ENCODE results near the gene MLIP. TPM values are rescaled to one million over a fixed set of nuclear protein-coding genes. Genes with fewer than 3 reads are reported as not detected.

Gene MLIP
- total and polyA plus RNA-seq, 4 donors, result 2.0 to 6.0 (median 3.2) TPM

- TF ChIP-seq JUND (IDR thresholded peaks at IDR 0.05) (no peak), HNF4A (conservative IDR thresholded peaks at IDR 0.05) (no peak), RAD21 (IDR thresholded peaks at IDR 0.05) (no peak), YY1 (IDR thresholded peaks at IDR 0.05) (no peak), FOXA1 (IDR thresholded peaks at IDR 0.05) (no peak), SP1 (IDR thresholded peaks at IDR 0.05) (no peak), ATF3 (IDR thresholded peaks at IDR 0.05) (no peak), GABPA (IDR thresholded peaks at IDR 0.05 in 1 of 2, conservative IDR thresholded peaks at IDR 0.05 in 1 of 2) (no peak), ZBTB33 (IDR thresholded peaks at IDR 0.05) (no peak), MAX (IDR thresholded peaks at IDR 0.05) (no peak), TAF1 (conservative IDR thresholded peaks at IDR 0.05) (no peak), HNF4G (IDR thresholded peaks at IDR 0.05) (no peak), CTCF (IDR thresholded peaks at IDR 0.05; ENCODE audit: low read depth, low read length, missing input control) (no peak), FOXA2 (IDR thresholded peaks at IDR 0.05) (no peak), REST (IDR thresholded peaks at IDR 0.05) (no peak), NR2F2 (IDR thresholded peaks at IDR 0.05) (no peak), EGR1 (IDR thresholded peaks at IDR 0.05; ENCODE audit: low read depth in 2 of 2) (no peak), RXRA (IDR thresholded peaks at IDR 0.05) (no peak)
- Histone ChIP-seq H3K27ac (ENCODE audit: low read depth in 1 of 2, low read length in 2 of 2) (no peak overlapping the region), H3K27me3 (ENCODE audit: control insufficient read depth in 4 of 4, insufficient read depth in 4 of 4, low read length in 3 of 4) (no peaks in the 10 kb centered on the region), H3K4me3 (ENCODE audit: low read depth in 1 of 3, low read length in 3 of 3) (no peak overlapping the region), H3K4me1 (ENCODE audit: control insufficient read depth in 4 of 4, insufficient read depth in 4 of 4, low read length in 3 of 4) (no peaks in the 10 kb centered on the region), H3K9me3 (ENCODE audit: control insufficient read depth in 4 of 4, low read length in 3 of 4) (no peaks in the 10 kb centered on the region), H3K36me3 (ENCODE audit: control insufficient read depth in 4 of 4, insufficient read depth in 3 of 4, low read depth in 1 of 4, low read length in 3 of 4) (no peaks in the 10 kb centered on the region), H3K9ac (ENCODE audit: low read depth in 1 of 2, low read length in 2 of 2) (no peak overlapping the region)
- 80% methylated on average over 4 of the region's 4 CpGs for WGBS
- DNase-seq (ENCODE audit: low spot score), result no peak
Observed at GRCh38 chr6:54315656-54316055, 204.4 kb downstream of the MLIP start.

Other genes with a start within 250 kb of the MLIP start
- not detected for gene TINAG, start 197.0 kb downstream of the MLIP start, total RNA-seq
- not detected for gene TINAG, start 197.0 kb downstream of the MLIP start, polyA plus RNA-seq